Hematopoietic multipotent progenitor cell treated with erythropoietin and hydrocortisone succinate and interleukin-3 and kit ligand, for 17 days (in vitro differentiated cells): ENCODE results near the gene MRPS18B.
A peak's percentile ranks its signal among the peaks of the same experiment; 100 is the strongest.
"Not testable (repeated sequence)": the region's sequence is repeated elsewhere in the genome, so short reads cannot be mapped to it uniquely, and the experiment has no call there.

Experiments used
- DNase-seq: peaks from one replicate; pipeline ENCODE4 v3.0.0-alpha.2; 2015; ENCODE audit warnings: low spot score

The MRPS18B gene

GRCh38 chr6:30641048-30641447, 23.4 kb downstream of the MRPS18B start:
- DNase-seq, result no peak

GRCh38 chr6:30643656-30644055, 26.0 kb downstream of the MRPS18B start:
- DNase-seq, result no peak

DNA sequence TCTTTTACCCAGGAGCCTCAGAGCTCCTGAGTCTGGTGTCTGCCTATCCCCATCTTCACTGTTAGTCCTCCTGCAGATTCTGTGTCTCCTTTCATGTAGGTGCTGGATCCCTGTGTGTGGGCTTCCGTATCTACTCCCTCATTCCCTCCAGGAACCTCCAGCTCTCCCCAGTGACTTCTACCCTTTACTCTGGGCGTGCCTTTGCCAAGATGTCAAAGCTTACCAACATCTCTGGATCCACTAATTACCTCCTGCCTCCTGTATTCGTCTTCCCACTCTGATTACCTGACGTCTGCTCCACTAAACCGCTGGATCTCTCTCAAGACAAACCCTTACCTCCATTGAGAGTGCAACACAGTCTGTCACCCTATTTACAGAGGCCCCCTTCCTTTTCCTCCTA, 27.1 kb downstream of the MRPS18B start:
- DNase-seq, result no peak

GRCh38 chr6:30645989-30646388, 28.3 kb downstream of the MRPS18B start:
- DNase-seq, result no peak

DNA sequence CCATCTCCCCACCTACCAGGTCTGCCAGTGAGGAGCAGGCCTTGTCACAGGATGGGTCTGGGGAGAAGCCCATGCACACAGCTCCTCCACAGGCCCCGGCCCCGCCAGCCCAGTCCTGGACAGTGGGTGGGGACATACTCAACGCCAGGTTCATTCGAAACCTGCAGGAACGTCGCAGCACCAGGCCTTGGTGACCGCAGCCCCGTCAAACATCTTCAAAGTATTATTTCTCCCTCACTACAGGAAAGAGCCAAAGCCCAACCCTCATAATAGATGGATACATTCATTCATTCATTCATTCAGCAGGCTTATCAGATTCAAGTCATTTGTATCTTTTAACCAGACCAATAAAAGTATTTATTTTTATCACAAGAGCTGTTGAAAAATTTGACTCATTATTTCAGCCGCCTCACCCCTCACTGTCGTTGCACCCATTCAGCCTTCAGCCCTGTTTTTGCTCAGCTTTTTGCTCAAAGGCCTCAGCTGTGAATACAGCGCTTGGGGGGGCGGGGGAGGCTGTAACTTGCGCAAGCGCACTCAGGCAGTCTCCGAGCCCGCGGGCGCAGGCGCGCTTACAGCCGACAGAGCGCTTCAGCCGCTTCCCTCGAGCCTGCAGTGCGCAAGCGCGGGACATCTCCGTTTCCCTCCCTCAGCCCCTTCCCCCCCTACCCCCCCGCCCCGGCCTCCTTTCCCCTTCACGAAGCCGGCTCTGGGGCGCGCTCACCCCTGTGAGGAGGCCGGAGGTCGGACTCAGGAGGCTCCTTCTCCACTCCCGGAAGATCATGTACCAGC, 29.0 kb downstream of the MRPS18B start, which contains the start of gene C6orf136:
TSS of gene C6orf136 (plus strand) at position 684 of the 792 bp plus-strand sequence. CDS start at position 783, 99 bp downstream.
- DNase-seq, result peak; percentile 77

GRCh38 chr6:30647242-30648116, 29.8 kb downstream of the MRPS18B start:
- peak; percentile 48 for DNase-seq

GRCh38 chr6:30651143-30651542, 33.5 kb downstream of the MRPS18B start:
- DNase-seq, result no peak

GRCh38 chr6:30654798-30655742, 37.4 kb downstream of the MRPS18B start:
- no peak for DNase-seq

DNA sequence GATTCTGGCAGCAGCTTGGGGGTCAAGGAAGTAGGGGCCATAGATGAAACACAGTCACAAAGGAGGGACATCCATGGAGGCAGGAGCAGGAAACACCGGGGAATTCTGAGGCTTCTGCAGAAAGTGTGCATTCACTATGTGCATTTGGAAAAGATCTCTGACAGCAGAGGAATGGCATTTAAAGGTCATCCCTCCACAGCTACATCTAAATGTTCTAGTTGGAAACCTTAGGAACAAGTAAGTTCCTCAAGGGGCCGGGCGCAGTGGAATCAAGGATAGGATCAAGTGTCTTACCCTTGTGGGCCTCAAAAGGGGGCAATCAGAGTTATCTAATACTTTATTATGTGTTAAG, 38.1 kb downstream of the MRPS18B start:
- DNase-seq, result no peak

GRCh38 chr6:30656513-30656912, 38.9 kb downstream of the MRPS18B start:
- DNase-seq, result no peak

DNA sequence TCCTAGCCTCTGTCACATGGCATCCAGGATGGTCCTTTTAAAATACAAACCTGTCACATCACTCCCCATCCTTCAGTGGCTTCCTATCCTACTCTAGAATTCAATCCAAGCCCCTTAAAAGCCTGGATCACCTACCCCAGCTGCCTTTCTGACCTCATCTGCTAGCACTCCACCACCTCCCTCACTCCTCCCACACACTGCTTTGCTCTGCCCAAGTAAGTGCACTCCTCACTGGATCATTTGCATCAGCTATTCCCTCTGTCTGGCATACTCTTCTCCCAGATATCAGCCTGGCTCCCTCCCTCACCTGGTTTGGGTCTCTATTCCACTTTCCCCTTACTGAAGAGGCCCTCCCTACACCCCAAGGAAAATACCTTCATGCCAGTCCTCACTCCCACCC, 39.8 kb downstream of the MRPS18B start:
- no peak for DNase-seq

DNA sequence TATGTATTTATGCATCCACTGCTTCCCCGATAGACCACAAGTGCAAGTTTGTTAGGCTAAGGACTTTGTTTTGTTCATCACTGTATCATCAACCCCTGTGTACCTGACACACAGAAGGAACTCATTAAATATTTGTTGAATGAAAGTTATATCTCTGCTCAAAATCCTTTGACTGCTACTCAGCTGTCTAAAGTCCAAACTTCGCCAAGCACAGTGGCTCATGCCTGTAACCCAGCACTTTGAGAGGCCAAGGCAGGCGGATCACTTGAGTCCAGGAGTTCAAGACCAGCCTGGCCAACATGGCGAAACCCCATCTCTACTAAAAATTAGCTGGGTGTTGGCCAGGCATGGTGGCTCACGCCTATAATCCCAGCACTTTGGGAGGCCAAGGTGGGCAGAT, 40.3 kb downstream of the MRPS18B start:
- not testable (repeated sequence) for DNase-seq

DNA sequence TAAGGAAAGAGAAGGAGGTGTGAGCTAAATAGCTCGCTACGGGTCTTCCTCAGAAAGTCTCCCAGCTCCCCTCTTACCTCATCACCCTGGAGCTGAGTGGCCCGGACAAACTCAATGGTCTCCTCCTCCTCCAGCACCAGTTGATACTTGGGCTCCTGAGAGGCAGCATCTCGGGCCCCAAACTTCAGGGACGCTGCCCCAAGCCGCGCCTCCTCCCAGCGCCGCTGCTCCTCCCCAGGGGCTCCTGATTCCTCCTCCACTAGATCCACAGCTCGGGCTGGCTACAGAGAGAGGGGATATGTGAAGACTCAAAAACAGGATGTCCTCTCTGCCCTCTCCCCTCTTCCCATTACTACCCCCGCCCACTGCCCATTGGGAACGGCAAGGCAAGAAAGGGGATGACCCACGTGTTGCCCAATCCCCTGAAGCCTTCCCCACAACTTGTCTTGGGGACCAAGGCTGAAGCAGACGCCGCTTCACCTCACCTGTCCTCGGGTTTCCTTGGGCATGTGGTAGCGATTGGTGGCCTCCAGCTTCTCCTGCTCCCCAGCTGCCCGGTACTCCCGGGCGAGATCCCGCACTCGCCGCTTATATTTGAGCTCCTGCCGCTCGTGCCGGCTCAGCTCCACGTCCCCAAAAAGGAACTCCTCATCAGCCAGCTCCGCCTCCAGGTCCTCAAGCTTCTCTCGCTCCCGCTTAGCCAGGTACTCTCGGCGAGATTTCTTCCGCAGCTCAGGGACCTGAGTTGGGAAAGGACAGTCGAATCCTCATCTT, 47.5 kb downstream of the MRPS18B start:
- no peak for DNase-seq

DNA sequence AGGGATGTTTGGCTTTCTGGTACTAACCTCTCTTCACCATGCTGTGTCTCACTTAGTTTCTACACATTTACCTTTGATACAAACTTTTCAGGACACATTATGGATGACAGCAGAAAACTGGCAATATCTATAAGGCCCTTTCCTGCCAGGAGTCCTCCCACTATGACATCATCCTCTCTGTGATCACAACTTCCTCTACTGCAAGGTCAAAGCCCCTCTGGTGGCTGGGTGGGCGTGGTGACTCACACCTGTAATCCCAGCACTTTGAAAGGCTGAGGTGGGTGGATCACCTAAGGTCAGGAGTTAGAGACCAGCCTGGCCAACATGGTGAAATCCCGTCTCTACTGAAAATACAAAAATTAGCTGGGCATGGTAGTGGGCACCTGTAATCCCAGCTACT, 48.7 kb downstream of the MRPS18B start:
- not testable (repeated sequence) for DNase-seq

DNA sequence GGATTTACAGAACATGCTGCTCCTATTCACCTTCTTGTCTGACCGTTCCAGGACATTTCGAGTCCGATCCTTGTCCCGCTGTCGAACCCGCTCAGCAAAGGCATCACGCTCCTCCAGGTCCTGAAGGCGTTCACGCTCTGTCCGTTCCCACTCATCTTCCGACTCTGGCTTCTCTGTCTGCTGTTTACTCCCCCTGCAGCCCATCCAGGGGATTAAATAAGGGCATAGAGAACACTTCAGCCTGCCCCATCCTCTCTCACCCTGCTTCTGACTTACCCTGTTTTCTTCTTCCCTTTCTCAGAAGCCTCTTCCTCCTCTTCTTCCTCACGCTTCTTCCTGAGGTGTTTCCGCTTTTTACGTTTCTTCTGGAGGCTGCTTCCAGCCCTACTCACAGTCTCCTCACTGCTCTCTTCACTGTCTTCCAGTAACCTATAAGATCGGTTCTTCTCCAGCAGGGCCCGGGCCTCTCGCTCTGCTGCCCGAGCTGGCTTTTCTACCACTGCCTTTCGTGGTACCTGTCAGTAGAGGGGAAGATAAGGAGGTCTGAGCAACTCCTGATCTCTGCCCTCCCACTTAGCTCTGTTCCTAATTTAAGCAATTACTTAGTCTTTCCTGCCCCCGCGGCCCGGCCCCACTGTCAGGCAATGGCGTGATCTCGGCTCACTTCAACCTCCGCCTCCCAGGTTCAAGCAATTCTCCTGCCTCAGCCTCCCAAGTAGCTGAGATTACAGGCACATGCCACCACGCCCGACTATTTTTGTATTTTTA, 53.3 kb downstream of the MRPS18B start:
- DNase-seq, result no peak

- peak; percentile 98 for DNase-seq
Observed at GRCh38 chr6:30672445-30673253, 55.0 kb downstream of the MRPS18B start, which contains the start of gene DHX16. DHX16 (minus strand) TSS chr6:30673006; CDS start chr6:30672841, 165 bp downstream.
